Eye (tissue), 1 donor: ENCODE data around the gene ACSL1.

Source experiments
- DNase-seq: peaks from one replicate; pipeline ENCODE4 v3.0.0-alpha.2; 2015

Gene ACSL1

DNA sequence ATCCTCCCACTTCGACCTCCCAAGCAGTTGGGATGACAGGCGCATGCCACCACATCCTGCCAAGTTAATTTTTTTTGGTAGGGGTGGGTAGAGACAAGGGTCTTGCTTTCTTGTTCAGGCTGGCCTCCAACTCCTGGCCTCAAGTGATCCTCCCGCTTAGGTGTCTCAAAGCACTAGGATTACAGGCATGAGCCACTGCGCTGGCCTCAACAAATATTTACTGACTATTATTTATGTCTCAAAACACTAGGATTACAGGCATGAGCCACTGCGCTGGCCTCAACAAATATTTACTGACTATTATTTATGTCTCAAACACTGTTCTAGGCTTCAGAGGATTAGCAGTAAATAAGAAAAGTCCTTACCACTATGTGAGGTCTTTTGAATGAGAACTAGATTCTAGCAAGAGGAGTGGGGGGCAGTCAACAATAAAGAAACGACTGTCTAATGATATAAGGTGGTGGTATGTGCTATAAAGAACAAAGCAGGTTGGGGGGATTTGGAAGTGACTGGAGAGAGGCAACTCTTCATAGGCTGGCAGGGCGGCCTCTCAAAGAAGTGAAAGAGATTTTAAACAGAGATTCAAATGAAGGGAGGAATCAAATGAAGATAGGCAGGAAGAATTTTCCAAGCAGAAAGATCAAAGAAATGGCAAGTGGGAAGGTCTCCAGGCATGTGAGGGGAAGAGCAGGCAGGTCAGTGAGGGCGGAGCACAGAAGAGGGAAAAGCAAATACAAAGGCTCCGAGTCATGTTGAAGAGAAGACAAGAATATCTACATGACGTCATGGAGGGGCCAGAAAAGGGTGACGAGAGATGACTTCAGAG, 12.7 kb upstream of the ACSL1 start:
- DNase-seq, result peak; percentile 13

DNA sequence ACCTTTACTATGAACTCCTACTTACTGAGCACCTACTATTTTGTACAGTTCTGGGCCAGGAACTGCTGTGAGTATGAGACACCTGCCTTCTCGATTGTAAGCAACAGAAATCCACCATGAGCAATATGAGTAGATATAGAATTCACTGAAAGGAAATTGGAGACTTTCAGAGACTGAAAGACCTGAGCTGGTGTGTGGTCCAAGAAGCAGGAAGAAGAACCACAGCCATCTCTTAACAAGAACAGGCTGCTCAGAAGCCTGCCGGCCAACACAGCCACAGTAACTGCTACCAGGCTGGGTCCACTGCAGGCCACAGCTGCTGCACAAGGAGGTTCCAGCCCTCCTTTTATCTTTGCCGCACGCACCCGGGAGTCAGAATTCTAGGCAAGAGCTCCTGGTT, 10.8 kb upstream of the ACSL1 start:
- no peak for DNase-seq

DNA sequence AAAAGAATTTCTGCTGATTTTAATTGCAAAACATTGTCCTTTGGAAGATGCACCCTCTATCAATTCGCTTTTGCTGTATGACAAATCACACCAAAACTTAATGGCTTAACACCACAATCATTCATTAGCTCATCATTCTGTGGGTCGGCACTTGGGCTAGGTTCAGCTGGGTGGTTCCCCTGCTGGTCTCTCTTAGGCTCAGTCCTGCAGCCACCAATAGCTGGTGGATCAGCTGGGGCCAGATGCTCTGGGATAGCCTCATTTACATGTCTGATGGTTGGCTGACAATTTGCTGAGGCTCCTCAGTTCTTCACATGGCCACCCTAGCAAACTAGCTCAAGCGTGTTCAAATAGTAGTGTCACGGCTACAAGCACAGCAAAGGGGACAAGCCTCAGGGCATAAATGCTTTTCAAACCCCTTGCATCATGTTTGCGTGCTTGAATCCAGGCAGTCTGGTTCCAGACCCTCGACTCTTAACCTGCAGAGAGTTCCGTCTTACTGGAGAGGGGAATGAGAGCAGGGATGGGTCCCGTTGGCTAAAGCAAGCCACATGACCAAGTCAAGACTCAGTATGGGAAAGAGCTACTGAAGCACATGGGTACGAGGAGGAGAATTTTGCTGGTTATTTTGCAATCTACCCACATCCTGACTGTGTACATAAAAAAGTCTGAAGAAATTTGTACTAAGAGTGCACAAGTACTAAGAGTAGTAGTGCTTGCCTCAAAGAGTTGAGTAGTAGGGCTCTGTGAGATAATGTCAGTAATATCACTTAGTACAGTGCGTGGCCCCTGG, 7.5 kb upstream of the ACSL1 start:
- peak; percentile 21 for DNase-seq

DNA sequence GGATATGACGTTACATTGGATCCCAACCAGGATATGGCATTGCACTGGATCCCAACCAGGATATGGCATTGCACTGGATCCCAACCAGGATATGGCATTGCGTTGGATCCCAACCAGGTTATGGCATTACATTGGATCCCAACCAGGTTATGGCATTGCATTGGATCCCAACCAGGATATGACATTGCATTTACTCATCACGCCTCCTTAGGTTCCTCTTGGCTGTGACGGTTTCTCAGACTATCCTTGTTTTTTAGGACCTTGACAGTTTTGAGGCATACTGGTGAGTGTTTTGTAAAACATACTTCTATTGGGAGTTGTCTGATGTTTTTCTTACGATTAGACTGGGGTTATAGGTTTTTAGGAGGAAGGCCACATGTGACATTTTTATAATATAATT, 5.4 kb upstream of the ACSL1 start:
- no peak for DNase-seq

DNA sequence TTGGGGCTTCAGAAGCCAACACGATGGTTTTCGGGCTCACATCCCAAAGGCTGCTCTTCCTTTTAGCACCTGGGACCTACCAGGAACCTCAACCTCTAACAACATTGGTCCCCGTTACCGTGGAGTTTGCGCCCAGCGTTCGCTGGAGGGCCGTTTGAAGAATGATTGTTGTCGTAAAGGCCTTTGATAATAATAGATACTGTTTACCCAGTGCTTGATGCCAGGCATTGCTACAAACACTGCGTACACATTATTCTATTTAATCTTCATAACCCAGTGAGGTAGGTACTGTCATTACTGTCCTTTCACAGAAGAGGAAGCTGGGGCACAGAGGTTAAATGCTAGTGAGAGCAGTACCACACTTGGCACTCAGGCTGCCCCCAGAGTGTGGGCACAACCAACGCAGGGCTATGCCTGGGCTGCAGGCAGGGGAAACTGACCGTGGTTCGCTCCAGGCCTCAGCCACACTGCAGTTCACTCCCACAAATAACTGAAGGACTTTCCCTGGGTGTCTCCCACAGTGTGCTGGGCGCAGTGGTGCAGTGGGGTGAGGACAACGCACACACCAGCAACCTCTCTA, 1.0 kb upstream of the ACSL1 start:
- DNase-seq, result no peak

DNA sequence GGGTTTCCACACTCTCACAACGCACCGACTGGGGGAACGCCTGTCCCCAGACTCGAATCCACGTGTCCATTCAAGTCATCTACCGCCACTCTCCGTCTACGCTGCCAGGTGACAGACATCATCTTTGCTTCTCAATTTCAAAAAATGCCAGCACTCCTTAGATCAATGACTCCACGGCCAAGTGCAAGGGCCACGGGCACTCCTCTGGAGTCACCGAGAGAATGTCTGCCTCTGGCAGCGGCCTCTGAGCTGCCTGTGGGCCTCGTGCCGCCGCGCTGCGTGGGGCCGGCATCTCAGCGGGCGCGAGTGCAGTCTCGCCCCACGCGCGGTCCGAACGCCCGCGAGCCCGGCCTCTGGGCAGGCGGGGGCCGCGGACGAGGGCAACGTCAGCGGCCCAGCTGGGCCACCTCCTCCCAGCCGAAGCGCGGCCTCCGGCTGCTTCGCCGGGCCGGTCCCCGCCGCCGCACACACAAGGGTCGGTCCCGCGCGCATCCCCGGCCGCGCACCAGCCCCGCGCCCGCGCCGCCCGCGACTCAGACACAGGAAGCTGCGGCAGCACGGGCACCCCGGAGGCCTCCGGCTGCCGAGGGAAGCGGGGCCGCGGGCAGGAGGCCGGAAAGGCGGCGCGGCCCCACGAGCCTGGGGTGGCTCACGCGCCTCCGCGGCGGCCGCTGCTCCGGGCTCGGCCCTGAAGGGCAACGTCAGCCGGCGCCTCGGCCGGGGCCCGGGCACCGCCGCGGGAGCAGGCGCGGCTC, 450 bp downstream of the ACSL1 start:
- peak; percentile 70 for DNase-seq

DNA sequence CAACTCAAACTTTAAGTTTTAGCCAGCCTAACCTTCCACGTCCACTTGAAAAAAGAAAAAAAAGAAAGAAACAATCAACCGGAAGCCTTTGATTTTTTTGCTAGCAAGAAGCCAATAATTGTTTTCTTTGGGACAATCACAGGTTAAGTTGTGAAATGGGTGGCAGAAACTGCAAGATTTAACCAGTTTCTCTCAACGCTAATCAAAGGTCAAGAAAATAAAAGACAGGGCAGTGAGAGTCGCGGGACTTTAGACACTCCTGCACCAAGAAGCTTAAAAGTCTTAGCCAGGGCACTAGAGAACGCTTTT, 1.0 kb downstream of the ACSL1 start:
- no peak for DNase-seq

DNA sequence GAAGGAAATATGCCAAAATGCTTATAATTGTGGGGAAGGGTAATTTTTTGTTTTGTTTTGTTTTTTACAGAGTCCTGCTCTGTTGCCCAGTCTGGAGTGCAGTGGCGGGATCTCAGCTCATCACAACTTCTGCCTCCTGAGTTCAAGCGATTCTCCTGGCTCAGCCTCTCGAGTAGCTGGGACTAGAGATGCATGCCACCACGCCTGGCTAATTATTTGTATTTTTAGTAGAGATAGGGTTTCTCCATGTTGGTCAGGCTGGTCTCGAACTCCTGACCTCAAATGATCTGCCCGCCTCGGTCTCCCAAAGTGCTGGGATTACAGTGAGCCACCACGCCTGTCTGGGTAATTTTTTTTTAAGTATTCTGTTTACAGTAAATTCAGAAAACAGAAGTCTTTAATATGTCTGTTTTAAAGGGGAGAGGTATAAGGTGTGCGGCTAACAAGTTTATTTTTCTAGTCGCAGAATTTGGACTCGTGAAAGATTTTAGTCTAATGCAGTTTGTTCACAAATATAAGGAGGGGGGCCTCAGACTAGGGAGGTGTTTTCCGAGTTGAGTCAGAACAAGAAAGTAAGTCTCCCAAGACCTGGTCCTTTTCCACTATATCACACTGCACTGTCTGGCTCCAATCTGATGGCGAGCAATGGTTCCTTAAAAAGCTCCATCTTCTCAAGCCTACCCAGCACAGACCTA, 1.5 kb downstream of the ACSL1 start:
- DNase-seq, result no peak

DNA sequence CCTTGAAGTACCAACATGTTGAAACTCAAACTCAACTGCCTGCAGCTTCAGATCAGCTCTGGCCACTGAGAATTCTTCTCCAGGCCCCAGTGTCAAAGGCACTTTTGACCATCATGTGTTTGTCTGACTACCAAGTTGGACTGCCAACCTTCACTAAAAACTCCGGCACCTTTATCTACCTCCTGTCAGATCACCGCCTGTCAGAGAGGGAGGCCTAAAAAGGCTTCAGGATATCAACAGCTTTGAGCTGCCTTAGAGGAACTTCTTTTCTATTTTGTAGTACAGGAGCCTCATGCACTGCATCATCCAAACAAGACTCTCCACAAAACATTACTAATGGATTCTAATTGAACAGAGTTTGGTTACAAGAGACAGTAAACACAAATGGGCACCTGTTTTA, 2.8 kb downstream of the ACSL1 start:
- no peak for DNase-seq

DNA sequence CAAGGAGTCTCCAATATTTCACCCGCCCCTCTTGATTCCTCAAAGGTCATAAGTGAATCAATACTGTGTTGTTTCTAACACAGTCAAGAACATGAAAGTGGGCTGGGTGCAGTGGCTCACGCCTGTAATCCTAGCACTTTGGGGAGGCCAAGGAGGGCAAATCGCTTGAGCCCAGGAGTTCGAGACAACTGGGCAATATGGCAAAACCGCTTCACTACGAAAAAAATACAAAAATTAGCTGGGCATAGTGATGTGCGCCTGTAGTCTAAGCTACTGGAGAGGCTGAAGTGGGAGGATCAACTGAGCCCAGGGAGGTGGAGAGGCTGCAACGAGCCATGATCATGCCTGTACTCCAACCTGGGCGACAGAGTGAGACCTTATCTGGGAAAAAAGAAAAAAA, 3.4 kb downstream of the ACSL1 start:
- DNase-seq, result no peak

DNA sequence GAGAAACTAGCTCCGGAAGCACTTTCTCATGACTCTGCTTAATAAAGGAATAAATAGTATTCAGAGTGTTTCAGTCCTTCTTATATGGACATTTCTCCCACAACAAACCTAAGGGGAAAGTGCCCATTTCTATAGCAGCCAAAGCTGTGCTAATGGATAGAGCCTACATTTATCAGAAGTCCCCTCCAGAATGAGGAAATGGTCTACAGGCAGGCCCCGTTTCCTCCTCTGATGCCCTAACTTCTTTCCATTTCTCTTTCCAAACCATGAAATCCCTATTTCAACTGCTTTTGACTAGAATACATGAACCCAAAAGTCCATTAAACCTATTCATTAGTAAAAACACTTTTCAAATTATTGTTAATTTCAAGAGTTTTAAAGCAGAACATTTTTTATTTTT, 4.5 kb downstream of the ACSL1 start:
- DNase-seq, result no peak

DNA sequence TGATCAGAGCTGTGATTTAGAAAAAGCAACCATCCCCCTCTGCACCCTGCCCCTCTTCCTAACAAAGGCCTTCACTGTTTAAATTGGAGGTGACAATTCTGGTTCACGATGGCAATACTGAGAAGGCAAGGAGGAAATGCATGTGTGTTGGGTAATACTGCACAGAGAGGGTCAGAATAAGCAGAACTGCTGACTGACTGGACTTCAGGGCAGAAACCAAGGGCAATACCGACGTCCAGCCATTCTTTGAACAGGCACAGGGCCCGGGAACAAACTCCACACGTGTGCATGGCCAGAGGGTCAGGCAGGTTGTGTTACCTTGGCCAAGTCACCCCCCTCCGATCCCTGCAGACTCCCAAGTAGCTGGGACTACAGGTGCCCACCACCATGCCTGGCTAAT, 6.0 kb downstream of the ACSL1 start:
- DNase-seq, result no peak

DNA sequence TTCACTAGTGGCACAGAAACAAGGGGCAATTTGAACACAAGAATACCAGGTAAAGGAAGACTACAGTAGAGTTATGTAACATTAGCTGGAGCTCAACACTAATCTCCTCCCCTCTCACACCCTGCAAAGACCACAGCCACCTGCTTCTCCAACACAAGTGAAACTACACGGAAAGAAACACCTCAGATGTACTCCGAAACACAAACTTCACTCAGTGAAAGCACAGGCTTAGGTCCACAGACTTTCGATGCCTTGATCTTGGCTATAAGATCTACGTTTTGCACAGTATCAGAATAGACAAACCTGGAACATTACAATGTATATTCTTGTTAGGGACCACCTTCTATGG, 7.6 kb downstream of the ACSL1 start:
- no peak for DNase-seq

DNA sequence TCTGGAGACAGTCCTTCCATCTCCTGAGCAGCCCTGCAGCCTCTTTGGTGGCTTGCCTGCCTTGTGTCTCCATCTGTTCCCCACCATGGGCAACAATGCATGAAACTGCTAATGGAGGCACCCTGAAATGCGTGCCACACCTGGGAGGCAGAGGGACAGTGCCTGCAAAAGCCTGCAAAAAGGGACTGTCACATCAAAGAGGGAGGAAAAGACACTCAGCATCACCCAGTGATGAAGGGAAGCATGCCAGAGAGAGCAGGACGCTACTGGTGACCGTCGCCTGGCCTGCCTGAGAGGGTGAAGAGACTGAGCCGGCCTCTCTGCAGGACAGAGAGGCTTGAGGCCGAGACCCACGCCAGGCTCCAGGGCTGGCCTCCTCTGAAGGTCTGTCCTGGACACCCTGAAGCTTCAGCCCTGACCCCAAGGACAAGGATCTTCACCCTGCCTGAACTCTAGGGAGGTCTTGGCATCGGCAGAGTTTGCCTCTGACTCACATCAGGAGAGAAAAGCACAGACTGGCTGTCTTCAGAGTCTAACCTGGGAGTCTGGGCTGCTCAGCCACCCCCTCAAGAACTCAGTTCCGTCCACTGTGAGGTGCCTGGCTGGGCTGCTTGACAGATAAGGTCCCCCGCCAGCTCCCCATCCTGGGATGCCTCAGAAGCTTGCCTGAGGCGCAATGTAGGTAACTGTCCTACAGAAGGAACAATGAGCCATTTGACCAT, 8.1 kb downstream of the ACSL1 start:
- no peak for DNase-seq

DNA sequence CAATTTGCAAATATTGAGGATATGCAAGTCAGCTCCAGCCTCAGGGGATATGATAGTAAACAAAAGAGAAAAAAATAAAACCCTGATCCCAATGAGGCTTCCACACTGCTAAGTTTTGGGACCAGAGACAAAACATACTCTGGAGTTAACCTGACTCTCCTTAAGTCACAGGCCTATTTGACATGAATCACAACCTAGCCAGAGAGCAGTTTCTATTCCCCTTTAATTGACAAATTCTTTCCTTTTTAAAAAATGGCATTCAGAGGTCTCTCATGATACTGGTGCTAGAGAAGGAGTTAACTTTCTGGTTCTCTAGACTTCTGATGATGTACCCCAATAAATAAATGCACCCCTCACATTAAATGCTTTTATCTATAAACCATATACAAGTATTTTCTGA, 8.8 kb downstream of the ACSL1 start:
- no peak for DNase-seq

DNA sequence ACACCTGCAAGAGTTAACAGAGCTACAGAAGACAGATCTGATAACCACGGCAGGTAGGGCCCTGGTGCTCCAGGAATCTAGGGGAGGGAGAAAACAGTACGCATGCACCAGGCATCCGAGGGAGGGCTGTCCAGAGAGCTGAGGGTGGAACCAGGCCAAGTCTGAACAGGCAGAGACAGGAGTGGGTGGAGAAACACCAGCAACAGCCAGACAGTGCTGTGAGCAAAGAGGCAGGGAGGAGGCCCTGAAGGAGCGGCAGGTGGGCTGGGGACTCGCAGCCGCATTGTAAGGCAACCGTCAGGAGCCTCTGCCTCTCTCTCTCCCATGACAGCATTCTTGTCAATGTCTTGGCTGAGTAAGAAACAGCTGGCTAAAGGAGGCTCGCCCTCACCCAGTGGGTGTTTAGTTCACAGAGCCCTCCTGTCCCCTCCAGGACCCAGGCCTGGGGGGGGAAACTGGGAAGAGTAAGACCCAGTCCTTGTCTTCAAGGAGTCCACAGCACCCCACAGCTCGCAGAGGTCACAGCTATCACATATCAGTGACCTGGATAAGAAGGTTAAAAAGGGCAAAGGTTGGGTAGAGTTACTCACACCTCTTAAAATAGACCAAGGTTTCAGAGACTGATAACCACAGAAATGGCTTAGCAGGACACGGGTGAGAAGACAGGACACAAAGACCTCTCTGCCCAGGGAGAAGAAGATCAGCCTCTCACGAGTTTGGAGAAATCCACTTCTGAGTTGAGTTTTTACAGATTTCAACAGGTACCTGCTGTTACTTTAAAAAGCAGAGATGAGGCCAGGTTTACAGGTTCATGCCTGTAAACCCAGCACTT, 10.5 kb downstream of the ACSL1 start:
- peak; percentile 72 for DNase-seq

DNA sequence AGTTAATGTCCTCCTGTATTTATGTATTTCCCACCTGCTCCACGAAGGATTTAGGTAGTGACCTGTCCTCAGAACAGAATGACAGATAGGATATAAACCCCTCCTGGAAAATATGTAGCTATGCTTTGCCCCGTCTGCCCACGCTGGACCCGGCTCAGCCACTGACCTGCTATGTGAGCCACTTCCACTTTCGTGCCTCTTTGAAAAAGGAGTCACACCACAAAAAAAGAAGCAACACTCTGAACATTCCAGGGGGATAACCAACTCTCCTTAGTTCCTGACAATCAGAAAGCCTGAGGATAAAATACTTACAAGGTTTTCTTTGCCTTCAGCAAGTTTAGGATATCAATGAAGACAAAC, 11.1 kb downstream of the ACSL1 start:
- no peak for DNase-seq

DNA sequence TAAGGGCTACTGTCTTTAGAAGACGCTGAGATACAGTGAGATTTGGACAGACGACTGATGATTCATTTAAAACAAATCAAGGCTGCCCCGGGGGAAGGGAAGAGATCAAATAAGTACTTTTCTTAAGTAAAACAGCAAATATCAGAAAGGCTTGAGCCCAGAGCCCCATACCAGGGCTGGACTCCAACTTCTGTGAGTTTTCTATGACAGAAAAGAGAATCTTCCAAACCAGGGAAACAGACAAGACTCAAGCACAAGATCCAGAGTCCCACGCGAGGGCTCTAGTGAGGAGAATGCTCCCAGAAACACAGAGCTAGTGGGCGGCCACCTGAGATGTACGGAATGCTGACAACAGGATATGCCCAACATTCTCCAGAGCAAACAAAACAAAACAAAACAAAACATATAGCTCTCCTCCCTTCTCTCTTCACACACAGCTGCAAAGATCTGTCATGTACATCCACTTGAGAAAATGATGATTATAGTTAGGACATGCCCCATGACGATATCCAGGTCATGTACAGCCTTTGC, 13.1 kb downstream of the ACSL1 start:
- no peak for DNase-seq

DNA sequence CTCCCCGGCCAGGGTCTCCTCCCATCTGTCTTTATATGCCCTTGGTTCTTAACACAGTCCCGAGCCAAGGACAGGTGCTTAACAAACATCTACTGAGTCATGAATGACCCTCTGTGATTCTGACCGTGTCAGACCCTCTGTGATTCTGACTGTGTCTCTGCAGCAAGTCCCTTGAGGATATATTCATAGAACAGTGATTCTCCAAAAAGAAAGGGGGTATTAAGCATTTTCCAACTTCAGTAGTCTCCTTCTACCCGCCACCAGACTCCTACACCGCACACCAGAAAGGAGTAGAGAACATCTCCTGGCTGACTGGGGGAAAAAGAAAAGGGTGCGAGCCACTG, 13.6 kb downstream of the ACSL1 start:
- DNase-seq, result no peak

DNA sequence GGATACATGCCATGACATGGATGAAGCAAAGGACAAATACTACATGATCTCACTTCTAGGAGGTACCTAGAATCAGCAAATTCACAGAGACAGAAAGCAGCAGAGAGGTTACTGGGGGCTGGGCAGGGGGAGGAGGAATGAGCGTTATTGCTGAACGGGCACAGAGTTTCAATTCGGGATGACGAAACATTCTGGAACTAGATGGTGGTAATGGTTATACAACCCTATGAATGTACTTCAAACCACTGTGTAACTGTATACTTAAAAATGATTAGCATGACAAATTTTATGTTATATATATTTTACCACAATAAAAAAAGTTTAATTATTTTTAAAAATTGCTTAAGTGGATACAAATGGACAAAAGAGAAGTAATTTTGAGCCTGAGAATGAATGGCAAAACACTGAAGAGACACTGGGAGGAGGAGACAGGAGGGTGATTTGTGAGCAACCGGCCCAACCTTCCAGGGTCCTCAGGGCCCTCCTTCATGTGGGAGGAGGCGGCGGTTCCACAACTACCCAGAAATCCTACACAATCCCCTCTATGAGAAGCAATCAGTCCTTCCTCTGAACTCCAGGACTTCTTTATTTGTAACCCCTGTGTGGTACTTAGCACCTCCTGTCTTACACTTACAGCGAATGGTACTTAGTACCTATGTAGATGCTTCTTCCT, 14.1 kb downstream of the ACSL1 start:
- no peak for DNase-seq

DNA sequence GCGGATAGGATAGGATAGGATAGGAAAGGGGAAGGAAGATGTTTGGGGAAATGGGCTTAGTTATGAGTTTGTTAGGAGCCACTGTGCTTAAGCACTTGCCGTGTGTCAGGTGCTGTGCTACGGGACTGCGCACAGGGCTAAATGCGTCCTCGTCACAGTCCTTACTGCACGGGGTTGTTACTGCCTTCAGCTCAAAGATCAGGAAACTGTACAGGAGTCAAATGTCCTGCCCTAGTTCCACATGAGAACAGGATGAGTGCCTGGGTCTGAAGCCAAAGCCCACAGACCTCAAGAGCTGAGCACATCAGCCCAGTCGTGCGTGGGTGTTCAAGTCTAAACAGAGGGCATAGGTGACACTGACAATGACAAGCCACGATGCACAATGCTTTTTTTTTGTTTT, 15.0 kb downstream of the ACSL1 start:
- no peak for DNase-seq
